OCI-LY1 (cell line): ENCODE measurements around the gene MARS1.

Experiments
- H2AFZ ChIP-seq: fragments of 200-600 bp; sonication (generic), shearing (Covaris generic); 2 replicates; pipeline ENCODE4 v1.6.0; 2014; ENCODE audit warnings: antibody characterized with exemption, mild to moderate bottlenecking, low read length
- H3F3A ChIP-seq: fragments of 200-600 bp; sonication (generic), shearing (Covaris generic); 2 replicates; pipeline ENCODE4 v1.6.0; 2014; ENCODE audit warnings: mild to moderate bottlenecking, antibody characterized with exemption, low read length, moderate library complexity; ENCODE audit not compliant: insufficient read depth
- H3K27ac ChIP-seq: fragments of 200-600 bp; sonication (generic); 2 replicates; pipeline ENCODE4 v1.5.1; 2014; ENCODE audit warnings: low read length, mixed run types, mild to moderate bottlenecking, low read depth; ENCODE audit not compliant: poor library complexity, severe bottlenecking
- H3K27me3 ChIP-seq: fragments of 200-600 bp; sonication (generic); 2 replicates; pipeline ENCODE4 v1.6.0; 2014; ENCODE audit warnings: antibody characterized with exemption, mild to moderate bottlenecking, low read length, moderate library complexity; ENCODE audit not compliant: insufficient read depth
- H3K36me3 ChIP-seq: fragments of 200-600 bp; sonication (generic); 2 replicates; pipeline ENCODE4 v1.6.1; 2014; ENCODE audit warnings: mild to moderate bottlenecking, antibody characterized with exemption, low read length, moderate library complexity, mixed read lengths; ENCODE audit not compliant: insufficient read depth
- H3K4me1 ChIP-seq: fragments of 200-600 bp; sonication (generic); 2 replicates; pipeline ENCODE4 v1.5.1; 2014; ENCODE audit warnings: mild to moderate bottlenecking, low read length, moderate library complexity; ENCODE audit not compliant: insufficient read depth, severe bottlenecking
- H3K4me2 ChIP-seq: fragments of 200-600 bp; sonication (generic), shearing (Covaris generic); 2 replicates; pipeline ENCODE4 v1.6.1; 2014; ENCODE audit warnings: low read length
- H3K4me3 ChIP-seq: fragments of 200-600 bp; sonication (generic); 2 replicates; pipeline ENCODE4 v1.5.1; 2014; ENCODE audit warnings: low read length, low read depth, mild to moderate bottlenecking, mixed read lengths; ENCODE audit not compliant: poor library complexity, severe bottlenecking
- H3K79me2 ChIP-seq: fragments of 200-600 bp; shearing (Covaris generic); 2 replicates; pipeline ENCODE4 v1.6.1; 2016; ENCODE audit warnings: mixed run types, low read length, mixed read lengths; ENCODE audit not compliant: insufficient read depth
- H3K9ac ChIP-seq: fragments of 200-600 bp; sonication (generic), shearing (Covaris generic); 2 replicates; pipeline ENCODE4 v1.6.1; 2014; ENCODE audit warnings: mild to moderate bottlenecking, low read length, mixed read lengths
- H3K9me2 ChIP-seq: fragments of 200-600 bp; sonication (generic), shearing (Covaris generic); 2 replicates; pipeline ENCODE4 v1.6.1; 2014; ENCODE audit warnings: low read depth, mild to moderate bottlenecking, low read length, mixed read lengths
- H3K9me3 ChIP-seq: fragments of 200-600 bp; shearing (Covaris generic); 2 replicates; pipeline ENCODE4 v1.6.1; 2014; ENCODE audit warnings: low read length, mixed read lengths
- H4K20me1 ChIP-seq: fragments of 200-600 bp; sonication (generic), shearing (Covaris generic); 2 replicates; pipeline ENCODE4 v1.6.0; 2016; ENCODE audit warnings: mild to moderate bottlenecking, low read length; ENCODE audit not compliant: insufficient read depth
- EZH2 ChIP-seq: fragments of 200-600 bp; sonication (generic), shearing (Covaris generic); IDR thresholded peaks from 2 replicates; pipeline ENCODE4 v1.8.0; 2017; ENCODE audit warnings: borderline replicate concordance, mixed run types, mild to moderate bottlenecking, antibody characterized with exemption, low read length, moderate library complexity, mixed read lengths
- TF ChIP-seq, protein P1 (sequence below): fragments of 200-600 bp; sonication (generic), shearing (Covaris generic); IDR thresholded peaks from 2 replicates; pipeline ENCODE4 v1.5.1; 2017; ENCODE audit warnings: mild to moderate bottlenecking, antibody characterized with exemption, low read length, moderate library complexity, mixed read lengths

Gene MARS1

DNA sequence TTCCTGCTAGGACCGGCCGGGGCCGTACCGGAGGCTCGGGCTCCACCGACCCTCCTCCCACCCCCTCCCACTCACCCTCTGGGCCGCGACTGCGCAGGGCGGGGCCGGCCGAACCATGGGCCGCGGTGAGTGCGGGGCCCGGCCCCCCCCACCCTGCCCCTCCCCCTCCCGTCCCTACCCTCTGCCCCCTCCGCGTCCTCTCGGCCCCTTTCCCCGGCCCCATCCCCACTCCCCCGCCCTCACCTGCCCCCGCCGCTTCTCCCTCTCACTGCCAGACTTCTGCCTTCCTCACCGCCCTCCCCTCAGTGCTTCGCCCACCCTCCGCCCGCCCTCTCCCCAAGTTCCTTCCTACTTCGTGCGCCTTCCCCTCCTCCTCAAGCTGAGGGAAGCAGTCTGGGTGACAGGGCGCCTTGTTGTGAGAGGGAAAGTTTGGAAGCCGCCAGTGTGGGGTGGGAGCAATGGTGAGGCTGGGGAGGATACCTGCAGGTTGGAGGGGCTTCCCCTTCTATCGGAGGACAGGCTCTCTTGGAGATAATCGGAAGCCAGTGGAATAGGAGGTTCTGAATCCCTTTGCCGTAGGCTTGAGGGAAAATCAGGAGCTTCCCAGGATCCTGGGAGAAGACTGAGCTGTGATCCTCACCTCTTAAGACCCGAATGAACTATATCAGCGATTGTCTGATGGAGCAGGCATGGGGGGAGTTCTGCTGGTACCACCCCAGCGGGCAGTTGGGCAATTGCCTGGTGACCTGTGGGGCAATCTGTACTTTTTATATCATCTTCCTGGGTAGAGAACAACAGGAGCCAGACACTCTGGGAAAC lies 35.2 kb downstream of the MARS1 start:
- Histone ChIP-seq H3K9ac (peak overlapping the region; percentile 83), H2AFZ (no peak overlapping the region), H3K27ac (peak overlapping the region; percentile 85), H3K9me3 (no peaks in the 10 kb centered on the region), H3K36me3 (peaks cover 43% of the 10 kb centered on the region), H3K27me3 (no peaks in the 10 kb centered on the region), H3K4me1 (peaks cover 52% of the 10 kb centered on the region), H3K4me2 (peak overlapping the region; percentile 93), H4K20me1 (no peaks in the 10 kb centered on the region), H3K4me3 (peak overlapping the region; percentile 75), H3F3A (0 out of 2 replicates have a peak, but pooled peaks cover 7% of the 10 kb centered on the region), H3K9me2 (no peaks in the 10 kb centered on the region), H3K79me2 (peaks cover 11% of the 10 kb centered on the region)
- TF ChIP-seq, protein P1, sequence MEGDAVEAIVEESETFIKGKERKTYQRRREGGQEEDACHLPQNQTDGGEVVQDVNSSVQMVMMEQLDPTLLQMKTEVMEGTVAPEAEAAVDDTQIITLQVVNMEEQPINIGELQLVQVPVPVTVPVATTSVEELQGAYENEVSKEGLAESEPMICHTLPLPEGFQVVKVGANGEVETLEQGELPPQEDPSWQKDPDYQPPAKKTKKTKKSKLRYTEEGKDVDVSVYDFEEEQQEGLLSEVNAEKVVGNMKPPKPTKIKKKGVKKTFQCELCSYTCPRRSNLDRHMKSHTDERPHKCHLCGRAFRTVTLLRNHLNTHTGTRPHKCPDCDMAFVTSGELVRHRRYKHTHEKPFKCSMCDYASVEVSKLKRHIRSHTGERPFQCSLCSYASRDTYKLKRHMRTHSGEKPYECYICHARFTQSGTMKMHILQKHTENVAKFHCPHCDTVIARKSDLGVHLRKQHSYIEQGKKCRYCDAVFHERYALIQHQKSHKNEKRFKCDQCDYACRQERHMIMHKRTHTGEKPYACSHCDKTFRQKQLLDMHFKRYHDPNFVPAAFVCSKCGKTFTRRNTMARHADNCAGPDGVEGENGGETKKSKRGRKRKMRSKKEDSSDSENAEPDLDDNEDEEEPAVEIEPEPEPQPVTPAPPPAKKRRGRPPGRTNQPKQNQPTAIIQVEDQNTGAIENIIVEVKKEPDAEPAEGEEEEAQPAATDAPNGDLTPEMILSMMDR, result no peak
- no peak for TF ChIP-seq EZH2

DNA sequence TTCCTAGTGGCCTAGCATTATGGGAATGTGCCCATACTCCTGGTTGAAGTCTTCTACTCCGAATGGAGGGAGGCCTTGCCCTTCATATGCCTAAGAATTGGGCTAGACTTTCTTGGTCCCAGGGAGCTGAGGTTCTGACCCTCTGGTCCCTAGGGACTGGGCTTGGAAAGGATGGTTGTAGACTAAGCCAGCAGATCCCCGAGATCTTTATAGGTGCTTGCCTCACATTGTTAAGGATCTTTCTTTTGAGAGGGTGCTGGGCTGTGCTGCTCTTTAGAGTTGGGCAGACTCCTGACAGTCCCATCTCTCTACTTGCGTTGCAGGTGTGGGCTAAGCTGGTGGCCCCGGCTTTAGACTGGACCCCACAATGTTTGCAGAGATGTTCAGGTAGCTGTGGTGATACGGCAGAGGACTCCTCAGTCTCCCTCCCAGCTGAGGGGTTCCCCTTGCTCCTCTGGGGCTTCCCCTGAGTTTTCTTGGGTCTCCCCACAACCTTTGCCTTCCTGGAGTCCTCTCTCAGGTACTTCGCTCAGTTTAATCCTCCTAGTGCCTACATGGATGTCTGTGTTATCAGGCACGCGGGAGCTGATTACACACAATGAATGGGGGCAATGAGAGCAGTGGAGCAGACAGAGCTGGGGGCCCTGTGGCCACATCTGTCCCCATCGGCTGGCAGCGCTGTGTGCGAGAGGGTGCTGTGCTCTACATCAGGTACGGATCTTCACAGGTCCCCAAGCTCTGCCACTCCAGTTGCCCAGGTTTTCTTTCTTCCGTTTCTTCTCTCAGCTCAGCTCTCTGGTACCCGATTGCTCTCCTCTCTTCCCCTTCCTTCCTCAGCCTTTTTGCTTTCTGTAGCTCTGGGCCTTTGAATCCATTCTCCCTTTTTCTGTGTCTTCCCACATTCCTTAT lies 36.1 kb downstream of the MARS1 start:
- H3F3A ChIP-seq, result 0 out of 2 replicates have a peak, but pooled peaks cover 7% of the 10 kb centered on the region
- peak overlapping the region; percentile 93 for H3K4me2 ChIP-seq
- no peaks in the 10 kb centered on the region for H3K9me3 ChIP-seq
- H3K9me2 ChIP-seq, result no peaks in the 10 kb centered on the region
- no peaks in the 10 kb centered on the region for H4K20me1 ChIP-seq
- H3K27me3 ChIP-seq, result no peaks in the 10 kb centered on the region
- peaks cover 10% of the 10 kb centered on the region for H3K79me2 ChIP-seq
- peaks cover 43% of the 10 kb centered on the region for H3K4me1 ChIP-seq
- peak overlapping the region; percentile 85 for H3K27ac ChIP-seq
- peaks cover 43% of the 10 kb centered on the region for H3K36me3 ChIP-seq
- no peak overlapping the region for H2AFZ ChIP-seq
- H3K4me3 ChIP-seq, result peak overlapping the region; percentile 75
- TF ChIP-seq, protein P1, result no peak
- no peak for TF ChIP-seq EZH2
- H3K9ac ChIP-seq, result peak overlapping the region; percentile 83

DNA sequence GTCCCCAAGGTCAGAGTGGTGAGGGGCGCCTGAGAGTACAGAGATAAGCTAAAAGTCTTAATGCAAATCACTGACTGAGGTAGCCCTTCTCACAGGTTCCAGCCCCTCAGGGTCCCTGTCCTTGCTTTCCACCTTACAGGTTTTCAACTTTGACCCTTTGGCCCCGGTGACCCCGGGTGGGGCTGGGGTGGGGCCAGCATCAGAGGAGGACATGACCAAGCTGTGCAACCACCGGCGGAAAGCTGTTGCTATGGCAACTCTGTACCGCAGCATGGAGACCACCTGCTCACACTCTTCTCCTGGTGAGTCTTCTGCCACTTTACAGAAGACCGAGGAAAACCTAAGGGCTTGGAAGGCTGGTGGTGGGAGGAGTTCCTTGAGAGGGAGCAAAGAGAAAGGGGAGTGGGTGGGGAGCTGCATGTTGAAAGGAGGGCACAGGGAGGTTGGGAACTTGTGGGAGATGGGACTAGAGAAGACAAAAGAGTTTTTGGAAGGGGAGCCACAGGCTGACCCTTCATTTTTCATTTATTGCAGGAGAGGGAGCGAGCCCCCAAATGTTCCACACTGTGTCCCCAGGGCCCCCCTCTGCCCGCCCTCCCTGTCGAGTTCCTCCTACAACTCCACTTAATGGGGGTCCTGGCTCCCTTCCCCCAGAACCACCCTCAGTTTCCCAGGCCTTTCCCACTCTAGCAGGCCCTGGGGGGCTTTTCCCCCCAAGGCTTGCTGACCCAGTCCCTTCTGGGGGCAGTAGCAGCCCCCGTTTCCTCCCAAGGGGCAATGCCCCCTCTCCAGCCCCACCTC lies 37.1 kb downstream of the MARS1 start:
- Histone ChIP-seq H3K36me3 (peaks cover 45% of the 10 kb centered on the region), H2AFZ (no peak overlapping the region), H3K27ac (peak overlapping the region; percentile 85), H3K4me3 (peak overlapping the region; percentile 75), H3K4me1 (peaks cover 37% of the 10 kb centered on the region), H3K9ac (peak overlapping the region; percentile 38; the same call in 1 of the 2 replicates), H3K4me2 (peak overlapping the region; percentile 93), H4K20me1 (no peaks in the 10 kb centered on the region), H3K9me3 (no peaks in the 10 kb centered on the region), H3K9me2 (no peaks in the 10 kb centered on the region), H3K79me2 (no peaks in the 10 kb centered on the region), H3K27me3 (no peaks in the 10 kb centered on the region), H3F3A (0 out of 2 replicates have a peak, but pooled peaks cover 7% of the 10 kb centered on the region)
- TF ChIP-seq, protein P1, result no peak
- no peak for TF ChIP-seq EZH2
